K562 (cell line): ENCODE results near the gene CD8A. TPM values are rescaled to one million over a fixed set of nuclear protein-coding genes. Genes with fewer than 3 reads are reported as not detected.
A peak's percentile ranks its signal among the peaks of the same experiment; 100 is the strongest.

Experiments used
- NFIX ChIP-seq: fragments of 250-450 bp; sonication (Bioruptor Pico); IDR thresholded peaks from 2 replicates; pipeline ENCODE4 v1.4.0; 2020; ENCODE audit warnings: low read depth, mild to moderate bottlenecking, moderate library complexity
- PHF8 ChIP-seq: fragments of 200-600 bp; sonication (generic); IDR thresholded peaks from 2 replicates; pipeline ENCODE4 v1.6.1; 2012; ENCODE audit warnings: mixed run types, mild to moderate bottlenecking, inconsistent platforms, low read length, moderate library complexity, borderline replicate concordance
- RAD51 ChIP-seq: fragments of 450-650 bp; IDR thresholded peaks from 2 replicates; pipeline ENCODE4 v1.7.1; 2016; ENCODE audit warnings: low read depth, mild to moderate bottlenecking, borderline replicate concordance
- SMARCA4 ChIP-seq: fragments of 450-650 bp; IDR thresholded peaks from 2 replicates; pipeline ENCODE4 v1.6.1; 2016
- SRSF3 ChIP-seq: fragments of 200-400 bp; formaldehyde crosslinking; IDR thresholded peaks from 2 replicates; pipeline ENCODE4 v1.6.1; 2016; ENCODE audit warnings: mild to moderate bottlenecking, low read length, moderate library complexity; ENCODE audit not compliant: insufficient read depth
- TEAD2 ChIP-seq: fragments of 450-650 bp; IDR thresholded peaks from 2 replicates; pipeline ENCODE4 v1.6.1; 2016; ENCODE audit warnings: missing genetic modification characterization, control low read depth, missing compliant biosample characterization
- YY1 ChIP-seq, 3 experiments: IDR thresholded peaks; 2 replicates each; pipeline ENCODE4 v1.6.1; 2011; ENCODE audit warnings: low read length in 2 of 3, mild to moderate bottlenecking in 2 of 3, moderate library complexity in 2 of 3, borderline replicate concordance in 1 of 3, control low read depth in 1 of 3, low read depth in 1 of 3; ENCODE audit not compliant: insufficient read depth in 3 of 3, insufficient replicate concordance in 2 of 3, control insufficient read depth in 1 of 3, insufficient read length in 1 of 3; ENCODE audit errors: extremely low read depth in 1 of 3
- ZNF699 ChIP-seq: fragments of 250-450 bp; sonication (Bioruptor Pico); IDR thresholded peaks from 2 replicates; pipeline ENCODE4 v1.8.0; 2021; ENCODE audit warnings: mild to moderate bottlenecking, moderate library complexity; ENCODE audit not compliant: insufficient replicate concordance
- polyA plus RNA-seq, 8 experiments: library from polyadenylated mRNA; depleted of rRNA in 4 of 8; stranded (reverse) in 5 of 8; unstranded in 3 of 8; fragments of >200 nt; fragmentation: Nextera tagmentation in 2 of 8; fragmentation: Illumina TruSeq in 1 of 8; extraction: Ambion mirVana in 2 of 8; extraction: Trizol in 1 of 8; gene quantifications; 2 replicates each; pipeline versions ENCODE4 v1.2.1 to v1.2.3, GENCODE V29; 2011 to 2014; ENCODE audit warnings: inconsistent platforms in 1 of 8, missing spikeins in 1 of 8
- total RNA-seq, 7 experiments: library from RNA; depleted of rRNA in 6 of 7; stranded (reverse); fragments of >200 nt in 6 of 7; fragmentation: Illumina TruSeq in 2 of 7; extraction: Trizol in 2 of 7; gene quantifications; 2 replicates each; pipeline versions ENCODE4 v1.2.1 to v1.2.3, GENCODE V29; 2011 to 2021; ENCODE audit warnings: low replicate concordance in 1 of 7
- TF ChIP-seq, protein P1 (sequence below), 2 experiments: fragments of 450-650 bp; formaldehyde crosslinking in 1 of 2; IDR thresholded peaks; 2 replicates each; pipeline versions ENCODE4 v1.4.0 to v1.6.1; 2014 to 2020; ENCODE audit warnings: mild to moderate bottlenecking in 2 of 2, borderline replicate concordance in 1 of 2, low read depth in 1 of 2
- TF ChIP-seq, protein P2 (sequence below): IDR thresholded peaks from 2 replicates; pipeline ENCODE4 v1.6.1; 2011; ENCODE audit warnings: borderline replicate concordance, low read depth, mild to moderate bottlenecking, moderate library complexity, low read length; ENCODE audit not compliant: insufficient read depth, poor library complexity, severe bottlenecking
- TF ChIP-seq, protein P3 (sequence below): fragments of 450-650 bp; IDR thresholded peaks from 2 replicates; pipeline ENCODE4 v1.6.1; 2016
- TF ChIP-seq, protein P4 (sequence below), 3 experiments: IDR thresholded peaks in 2 of 3; conservative IDR thresholded peaks in 1 of 3; 2 replicates each; pipeline ENCODE4 v1.5.1; 2011 to 2012; ENCODE audit warnings: low read length in 3 of 3, mild to moderate bottlenecking in 3 of 3, control low read depth in 2 of 3, improper control_type of control experiment in 1 of 3, inconsistent platforms in 1 of 3, low read depth in 1 of 3, mixed read lengths in 1 of 3, moderate library complexity in 1 of 3; ENCODE audit not compliant: insufficient read depth in 2 of 3

CD8A gene
- total and polyA plus RNA-seq, 9 of the 15 experiments (the other 6 are each of a cell fraction or from before 2014, with no cell fraction given): 0.07 TPM; not detected in 8

GRCh38 chr2:86764661-86765309, 25.9 kb downstream of the CD8A start (continued):
- TF ChIP-seq, protein P1, sequence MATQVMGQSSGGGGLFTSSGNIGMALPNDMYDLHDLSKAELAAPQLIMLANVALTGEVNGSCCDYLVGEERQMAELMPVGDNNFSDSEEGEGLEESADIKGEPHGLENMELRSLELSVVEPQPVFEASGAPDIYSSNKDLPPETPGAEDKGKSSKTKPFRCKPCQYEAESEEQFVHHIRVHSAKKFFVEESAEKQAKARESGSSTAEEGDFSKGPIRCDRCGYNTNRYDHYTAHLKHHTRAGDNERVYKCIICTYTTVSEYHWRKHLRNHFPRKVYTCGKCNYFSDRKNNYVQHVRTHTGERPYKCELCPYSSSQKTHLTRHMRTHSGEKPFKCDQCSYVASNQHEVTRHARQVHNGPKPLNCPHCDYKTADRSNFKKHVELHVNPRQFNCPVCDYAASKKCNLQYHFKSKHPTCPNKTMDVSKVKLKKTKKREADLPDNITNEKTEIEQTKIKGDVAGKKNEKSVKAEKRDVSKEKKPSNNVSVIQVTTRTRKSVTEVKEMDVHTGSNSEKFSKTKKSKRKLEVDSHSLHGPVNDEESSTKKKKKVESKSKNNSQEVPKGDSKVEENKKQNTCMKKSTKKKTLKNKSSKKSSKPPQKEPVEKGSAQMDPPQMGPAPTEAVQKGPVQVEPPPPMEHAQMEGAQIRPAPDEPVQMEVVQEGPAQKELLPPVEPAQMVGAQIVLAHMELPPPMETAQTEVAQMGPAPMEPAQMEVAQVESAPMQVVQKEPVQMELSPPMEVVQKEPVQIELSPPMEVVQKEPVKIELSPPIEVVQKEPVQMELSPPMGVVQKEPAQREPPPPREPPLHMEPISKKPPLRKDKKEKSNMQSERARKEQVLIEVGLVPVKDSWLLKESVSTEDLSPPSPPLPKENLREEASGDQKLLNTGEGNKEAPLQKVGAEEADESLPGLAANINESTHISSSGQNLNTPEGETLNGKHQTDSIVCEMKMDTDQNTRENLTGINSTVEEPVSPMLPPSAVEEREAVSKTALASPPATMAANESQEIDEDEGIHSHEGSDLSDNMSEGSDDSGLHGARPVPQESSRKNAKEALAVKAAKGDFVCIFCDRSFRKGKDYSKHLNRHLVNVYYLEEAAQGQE (IDR thresholded peaks at IDR 0.05; ENCODE audit: borderline replicate concordance): peak; percentile 10; the same call in 1 of the 2 replicates
- TF ChIP-seq, protein P1 (CRISPR knock-in tag; IDR thresholded peaks at IDR 0.05; ENCODE audit: low read depth): no peak
- TF ChIP-seq YY1 (IDR thresholded peaks at IDR 0.05; ENCODE audit: borderline replicate concordance in 1 of 3, control insufficient read depth in 1 of 3, extremely low read depth in 1 of 3, insufficient read depth in 3 of 3, insufficient read length in 1 of 3, insufficient replicate concordance in 2 of 3, low read depth in 1 of 3, low read length in 2 of 3): no peak
- TF ChIP-seq, protein P2, sequence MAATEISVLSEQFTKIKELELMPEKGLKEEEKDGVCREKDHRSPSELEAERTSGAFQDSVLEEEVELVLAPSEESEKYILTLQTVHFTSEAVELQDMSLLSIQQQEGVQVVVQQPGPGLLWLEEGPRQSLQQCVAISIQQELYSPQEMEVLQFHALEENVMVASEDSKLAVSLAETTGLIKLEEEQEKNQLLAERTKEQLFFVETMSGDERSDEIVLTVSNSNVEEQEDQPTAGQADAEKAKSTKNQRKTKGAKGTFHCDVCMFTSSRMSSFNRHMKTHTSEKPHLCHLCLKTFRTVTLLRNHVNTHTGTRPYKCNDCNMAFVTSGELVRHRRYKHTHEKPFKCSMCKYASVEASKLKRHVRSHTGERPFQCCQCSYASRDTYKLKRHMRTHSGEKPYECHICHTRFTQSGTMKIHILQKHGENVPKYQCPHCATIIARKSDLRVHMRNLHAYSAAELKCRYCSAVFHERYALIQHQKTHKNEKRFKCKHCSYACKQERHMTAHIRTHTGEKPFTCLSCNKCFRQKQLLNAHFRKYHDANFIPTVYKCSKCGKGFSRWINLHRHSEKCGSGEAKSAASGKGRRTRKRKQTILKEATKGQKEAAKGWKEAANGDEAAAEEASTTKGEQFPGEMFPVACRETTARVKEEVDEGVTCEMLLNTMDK: peak; percentile 46
- TF ChIP-seq, protein P3, sequence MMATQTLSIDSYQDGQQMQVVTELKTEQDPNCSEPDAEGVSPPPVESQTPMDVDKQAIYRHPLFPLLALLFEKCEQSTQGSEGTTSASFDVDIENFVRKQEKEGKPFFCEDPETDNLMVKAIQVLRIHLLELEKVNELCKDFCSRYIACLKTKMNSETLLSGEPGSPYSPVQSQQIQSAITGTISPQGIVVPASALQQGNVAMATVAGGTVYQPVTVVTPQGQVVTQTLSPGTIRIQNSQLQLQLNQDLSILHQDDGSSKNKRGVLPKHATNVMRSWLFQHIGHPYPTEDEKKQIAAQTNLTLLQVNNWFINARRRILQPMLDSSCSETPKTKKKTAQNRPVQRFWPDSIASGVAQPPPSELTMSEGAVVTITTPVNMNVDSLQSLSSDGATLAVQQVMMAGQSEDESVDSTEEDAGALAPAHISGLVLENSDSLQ: peak; percentile 21; the same call in 1 of the 2 replicates
- TF ChIP-seq SRSF3: no peak
- TF ChIP-seq, protein P4, sequence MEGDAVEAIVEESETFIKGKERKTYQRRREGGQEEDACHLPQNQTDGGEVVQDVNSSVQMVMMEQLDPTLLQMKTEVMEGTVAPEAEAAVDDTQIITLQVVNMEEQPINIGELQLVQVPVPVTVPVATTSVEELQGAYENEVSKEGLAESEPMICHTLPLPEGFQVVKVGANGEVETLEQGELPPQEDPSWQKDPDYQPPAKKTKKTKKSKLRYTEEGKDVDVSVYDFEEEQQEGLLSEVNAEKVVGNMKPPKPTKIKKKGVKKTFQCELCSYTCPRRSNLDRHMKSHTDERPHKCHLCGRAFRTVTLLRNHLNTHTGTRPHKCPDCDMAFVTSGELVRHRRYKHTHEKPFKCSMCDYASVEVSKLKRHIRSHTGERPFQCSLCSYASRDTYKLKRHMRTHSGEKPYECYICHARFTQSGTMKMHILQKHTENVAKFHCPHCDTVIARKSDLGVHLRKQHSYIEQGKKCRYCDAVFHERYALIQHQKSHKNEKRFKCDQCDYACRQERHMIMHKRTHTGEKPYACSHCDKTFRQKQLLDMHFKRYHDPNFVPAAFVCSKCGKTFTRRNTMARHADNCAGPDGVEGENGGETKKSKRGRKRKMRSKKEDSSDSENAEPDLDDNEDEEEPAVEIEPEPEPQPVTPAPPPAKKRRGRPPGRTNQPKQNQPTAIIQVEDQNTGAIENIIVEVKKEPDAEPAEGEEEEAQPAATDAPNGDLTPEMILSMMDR (IDR thresholded peaks at IDR 0.05 in 2 of 3, conservative IDR thresholded peaks at IDR 0.05 in 1 of 3; ENCODE audit: insufficient read depth in 2 of 3, low read depth in 1 of 3, low read length in 3 of 3): peak; percentile 13 to 64 (median 61); a peak in 5 of 6 replicates
- no peak for TF ChIP-seq PHF8
- peak; percentile 67 for TF ChIP-seq RAD51
- TF ChIP-seq NFIX: no peak
- TF ChIP-seq SMARCA4: no peak
- TF ChIP-seq TEAD2: no peak
- no peak for TF ChIP-seq ZNF699
